WTC11 (cell line): Measurements from ENCODE around the gene MAP4K1. TPM values are rescaled to one million over a fixed set of nuclear protein-coding genes. Genes with fewer than 3 reads are reported as not detected.
A peak's percentile ranks its signal among the peaks of the same experiment; 100 is the strongest.

Experiments
- ATAC-seq: fragments of 200-7000 bp; cut with Tn5 transposase; 2 replicates; pipeline ENCODE4 v1.10.0; 2021; ENCODE audit warnings: mild to moderate bottlenecking, moderate library complexity
- Bru-seq: library from RNA; stranded (reverse); fragments of 400-500 nt; gene quantifications from one replicate; lab custom pipeline; 2021; lab: Mats Ljungman, UMichigan
- CTCF ChIA-PET: fragments of 300-600 bp; sonication (Branson Sonifier 250); formaldehyde crosslinking; loops from one replicate; lab custom pipeline; 2021; ENCODE audit warnings: antibody characterized with exemption; lab: Charles Lee
- POLR2A ChIA-PET: fragments of 350-600 bp; sonication (Branson Sonifier 250); formaldehyde crosslinking; loops from one replicate; lab custom pipeline; 2021; ENCODE audit warnings: antibody characterized with exemption; lab: Charles Lee
- DNase-seq: peaks from one replicate; pipeline ENCODE4 v3.0.0; 2021; ENCODE audit warnings: low spot score
- H3K27ac Mint-ChIP-seq: 2 replicates; pipeline ENCODE4 v1.8.0; 2021; ENCODE audit warnings: mixed read lengths
- H3K27me3 Mint-ChIP-seq: 2 replicates; pipeline ENCODE4 v1.8.0; 2021; ENCODE audit warnings: low read depth, mild to moderate bottlenecking, moderate library complexity, mixed read lengths
- H3K36me3 Mint-ChIP-seq: 2 replicates; pipeline ENCODE4 v1.8.0; 2021; ENCODE audit warnings: mixed read lengths
- H3K4me1 Mint-ChIP-seq: 2 replicates; pipeline ENCODE4 v1.8.0; 2022; ENCODE audit warnings: mixed read lengths
- H3K4me3 Mint-ChIP-seq: 2 replicates; pipeline ENCODE4 v1.8.0; 2021; ENCODE audit warnings: mild to moderate bottlenecking, moderate library complexity, mixed read lengths
- H3K9me3 Mint-ChIP-seq: 2 replicates; pipeline ENCODE4 v1.8.0; 2021; ENCODE audit warnings: mixed read lengths
- CREM ChIP-seq: sonication (generic); formaldehyde crosslinking; IDR thresholded peaks from 2 replicates; pipeline ENCODE4 v1.8.1; 2022; ENCODE audit warnings: mild to moderate bottlenecking, missing genetic modification reagents, moderate library complexity
- CTCF ChIP-seq: fragments of 200-600 bp; IDR thresholded peaks from 2 replicates; pipeline ENCODE4 v1.8.0; 2022; ENCODE audit warnings: antibody characterized with exemption
- E2F5 ChIP-seq: sonication (generic); formaldehyde crosslinking; IDR thresholded peaks from 2 replicates; pipeline ENCODE4 v1.8.1; 2022; ENCODE audit warnings: mild to moderate bottlenecking, moderate library complexity, missing genetic modification reagents
- EMX1 ChIP-seq: fragments of 250-450 bp; sonication (Bioruptor Pico); IDR thresholded peaks from 2 replicates; pipeline ENCODE4 v1.8.0; 2021; ENCODE audit warnings: mild to moderate bottlenecking
- GRHL2 ChIP-seq: fragments of 250-450 bp; sonication (Bioruptor Pico); IDR thresholded peaks from 2 replicates; pipeline ENCODE4 v1.8.0; 2022; ENCODE audit warnings: mild to moderate bottlenecking, moderate library complexity; ENCODE audit not compliant: insufficient replicate concordance, severe bottlenecking
- GTF2I ChIP-seq: fragments of 250-450 bp; sonication (Bioruptor Pico); conservative IDR thresholded peaks from 2 replicates; pipeline ENCODE4 v1.4.0; 2021; ENCODE audit warnings: mild to moderate bottlenecking
- JUN ChIP-seq: sonication (generic); formaldehyde crosslinking; IDR thresholded peaks from 2 replicates; pipeline ENCODE4 v1.8.0; 2023; ENCODE audit warnings: mild to moderate bottlenecking, missing genetic modification reagents
- NFATC4 ChIP-seq: fragments of 250-450 bp; sonication (Bioruptor Pico); IDR thresholded peaks from 2 replicates; pipeline ENCODE4 v1.9.0; 2021; ENCODE audit warnings: mild to moderate bottlenecking
- NFE2L1 ChIP-seq: sonication (generic); formaldehyde crosslinking; IDR thresholded peaks from 2 replicates; pipeline ENCODE4 v1.8.1; 2023; ENCODE audit warnings: missing genetic modification reagents
- RORB ChIP-seq: fragments of 250-450 bp; sonication (Bioruptor Pico); IDR thresholded peaks from 2 replicates; pipeline ENCODE4 v1.9.0; 2021; ENCODE audit warnings: mild to moderate bottlenecking
- SMAD3 ChIP-seq: sonication (generic); formaldehyde crosslinking; IDR thresholded peaks from 2 replicates; pipeline ENCODE4 v1.8.0; 2022; ENCODE audit warnings: missing genetic modification reagents, mild to moderate bottlenecking, borderline replicate concordance
- SMAD4 ChIP-seq: sonication (generic); formaldehyde crosslinking; IDR thresholded peaks from 2 replicates; pipeline ENCODE4 v1.8.0; 2022; ENCODE audit warnings: mild to moderate bottlenecking, missing genetic modification reagents
- TCF7 ChIP-seq: sonication (generic); formaldehyde crosslinking; IDR thresholded peaks from 2 replicates; pipeline ENCODE4 v1.8.0; 2022; ENCODE audit warnings: mild to moderate bottlenecking, low read depth, missing genetic modification reagents, moderate library complexity
- TP53 ChIP-seq: sonication (generic); formaldehyde crosslinking; IDR thresholded peaks from 2 replicates; pipeline ENCODE4 v1.8.1; 2023; ENCODE audit warnings: mild to moderate bottlenecking, missing genetic modification reagents
- USF2 ChIP-seq: sonication (generic); formaldehyde crosslinking; IDR thresholded peaks from 2 replicates; pipeline ENCODE4 v1.8.1; 2023; ENCODE audit warnings: mild to moderate bottlenecking, missing genetic modification reagents, moderate library complexity
- ZNF232 ChIP-seq: sonication (generic); formaldehyde crosslinking; IDR thresholded peaks from 2 replicates; pipeline ENCODE4 v1.8.0; 2022; ENCODE audit warnings: mild to moderate bottlenecking, missing genetic modification reagents
- ZNF396 ChIP-seq: fragments of 250-450 bp; sonication (Bioruptor Pico); IDR thresholded peaks from 2 replicates; pipeline ENCODE4 v1.8.0; 2021; ENCODE audit warnings: mild to moderate bottlenecking, moderate library complexity, borderline replicate concordance
- ZNF512 ChIP-seq: sonication (generic); formaldehyde crosslinking; IDR thresholded peaks from 2 replicates; pipeline ENCODE4 v1.8.1; 2022; ENCODE audit warnings: missing genetic modification reagents, borderline replicate concordance
- long read RNA-seq, 3 experiments: library from RNA in 1 of 3; library from capped mRNA in 1 of 3; library from polyadenylated mRNA in 1 of 3; unstranded in 2 of 3; stranded (forward) in 1 of 3; transcript quantifications; one replicate each; pipeline ENCODE4 v2.0.0, GENCODE V29; 2021
- total RNA-seq: library from RNA; stranded (reverse); gene quantifications from 3 replicates; pipeline ENCODE4 v1.2.3, GENCODE V29; 2021
- TF ChIP-seq, protein P1 (sequence below): sonication (generic); formaldehyde crosslinking; IDR thresholded peaks from 2 replicates; pipeline ENCODE4 v1.8.1; 2022; ENCODE audit warnings: low read depth, missing genetic modification reagents, borderline replicate concordance

The MAP4K1 gene
- 14.0 to 25.0 TPM (median 24.5 TPM) in 3 replicates for total RNA-seq
- Bru-seq, nascent RNA: percentile 31 among the genes with signal in this experiment
- long read RNA-seq, experiment 1, partial matches to known transcripts: 1 of 12 reads
- long read RNA-seq, experiment 1, other reads (novel, unspliced or antisense): 7 of 12 reads
- long read RNA-seq, experiment 2, partial matches to known transcripts: 2 of 7 reads
- long read RNA-seq, experiment 2, other reads (novel, unspliced or antisense): 5 of 7 reads
- long read RNA-seq, experiment 3, partial matches to known transcripts: 1 of 2 reads
- long read RNA-seq, experiment 3, other reads (novel, unspliced or antisense): 0 of 2 reads

DNA sequence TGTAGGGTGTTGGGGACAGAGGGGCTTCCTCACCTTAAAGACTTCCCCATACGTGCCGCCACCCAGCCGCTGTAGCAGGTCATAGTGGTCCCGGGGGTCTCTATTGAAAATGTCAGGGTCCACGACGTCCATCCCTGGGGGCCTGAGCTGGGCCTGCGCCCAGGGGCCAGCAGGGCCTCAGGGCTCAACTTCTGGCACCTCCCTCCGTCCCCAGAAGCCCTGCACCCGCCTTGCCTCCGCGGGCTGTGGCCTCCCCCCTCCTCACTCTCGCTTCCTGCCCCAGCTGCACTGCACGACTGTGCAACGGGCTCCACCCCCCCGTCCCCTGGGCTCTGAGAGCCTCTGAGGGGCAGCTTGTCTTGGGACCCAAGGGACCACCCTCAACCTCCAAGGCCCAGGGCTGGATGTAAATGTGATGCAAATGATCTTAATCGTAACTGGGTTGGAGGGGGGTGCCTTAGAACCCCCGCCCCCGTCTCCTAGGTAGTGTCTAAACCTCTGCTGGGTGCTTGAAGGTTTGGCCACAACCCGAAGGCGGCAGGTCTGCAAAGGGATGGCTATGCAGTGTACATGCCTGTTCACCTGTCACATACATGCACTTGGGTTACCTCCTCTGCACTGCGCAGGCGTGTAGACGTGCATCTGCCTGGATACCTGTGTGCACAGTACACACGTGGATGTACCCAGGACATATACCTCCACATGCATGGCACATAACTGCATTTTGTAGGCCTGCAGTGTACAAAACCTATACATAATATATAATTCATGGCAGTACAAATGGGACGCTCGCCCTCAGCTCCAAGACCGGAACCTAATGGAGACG lies at the start of gene MAP4K1:
MAP4K1 (minus strand) TSS at position 190 of the 826 bp plus-strand sequence; CDS start at position 132, 58 bp downstream.
- H3K27ac Mint-ChIP-seq: peak within 1 kb of the TSS; percentile 99
- no peak for TF ChIP-seq GRHL2
- TF ChIP-seq, protein P1, sequence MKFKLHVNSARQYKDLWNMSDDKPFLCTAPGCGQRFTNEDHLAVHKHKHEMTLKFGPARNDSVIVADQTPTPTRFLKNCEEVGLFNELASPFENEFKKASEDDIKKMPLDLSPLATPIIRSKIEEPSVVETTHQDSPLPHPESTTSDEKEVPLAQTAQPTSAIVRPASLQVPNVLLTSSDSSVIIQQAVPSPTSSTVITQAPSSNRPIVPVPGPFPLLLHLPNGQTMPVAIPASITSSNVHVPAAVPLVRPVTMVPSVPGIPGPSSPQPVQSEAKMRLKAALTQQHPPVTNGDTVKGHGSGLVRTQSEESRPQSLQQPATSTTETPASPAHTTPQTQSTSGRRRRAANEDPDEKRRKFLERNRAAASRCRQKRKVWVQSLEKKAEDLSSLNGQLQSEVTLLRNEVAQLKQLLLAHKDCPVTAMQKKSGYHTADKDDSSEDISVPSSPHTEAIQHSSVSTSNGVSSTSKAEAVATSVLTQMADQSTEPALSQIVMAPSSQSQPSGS (CRISPR knock-in tag): no peak
- 0 out of 2 replicates have a peak, but pooled peaks have one; percentile 10 for TF ChIP-seq CREM
- TF ChIP-seq RORB (CRISPR knock-in tag): no peak
- peak within 1 kb of the TSS; percentile 100 for H3K4me3 Mint-ChIP-seq
- peaks cover 42% of the 10 kb centered on the region for H3K4me1 Mint-ChIP-seq
- ATAC-seq (peak; percentile 8), DNase-seq (peak; percentile 26)
- H3K9me3 Mint-ChIP-seq: no peaks in the 10 kb centered on the region
- peaks cover 29% of the 10 kb centered on the region for H3K36me3 Mint-ChIP-seq
- no peaks in the 10 kb centered on the region; the same call in 1 of the 2 replicates for H3K27me3 Mint-ChIP-seq
- CTCF ChIA-PET: interaction anchor here (0.6 to 2.4 kb wide), 19 partner anchors 17 to 358 kb away, joined by 3 to 32 read pairs (median 5); partner anchors contain the start of genes ACTN4, FAM98C, MRPS12 and SARS2
- POLR2A ChIA-PET: interaction anchor here (0.5 to 2.6 kb wide), 8 partner anchors 17 to 385 kb away, joined by 3 to 28 read pairs (median 4); partner anchors contain the start of gene ACTN4

GRCh38 chr19:38666663-38667511 lies 49.1 kb upstream of the MAP4K1 start:
- H3K36me3 Mint-ChIP-seq: peaks cover 4% of the 10 kb centered on the region; the same call in 1 of the 2 replicates
- DNase-seq (no peak), ATAC-seq (peak; percentile 34)
- peaks cover 98% of the 10 kb centered on the region for H3K4me1 Mint-ChIP-seq
- TF ChIP-seq CTCF (no peak), E2F5 (CRISPR knock-in tag) (no peak), NFATC4 (CRISPR knock-in tag) (no peak), ZNF396 (CRISPR knock-in tag) (no peak), JUN (CRISPR knock-in tag) (no peak), ZNF512 (CRISPR knock-in tag) (no peak), SMAD4 (CRISPR knock-in tag) (no peak), TP53 (CRISPR knock-in tag) (no peak), USF2 (CRISPR knock-in tag) (no peak), ZNF232 (CRISPR knock-in tag) (no peak), GTF2I (CRISPR knock-in tag) (no peak), TCF7 (CRISPR knock-in tag) (no peak), RORB (CRISPR knock-in tag) (no peak), EMX1 (CRISPR knock-in tag) (no peak), NFE2L1 (CRISPR knock-in tag) (no peak), SMAD3 (CRISPR knock-in tag) (no peak)
- TF ChIP-seq, protein P1 (CRISPR knock-in tag): no peak
- ChIA-PET POLR2A (interaction anchor here (0.9 to 3.8 kb wide), 8 partner anchors 10 to 52 kb away, joined by 3 to 44 read pairs (median 4); partner anchors contain the start of gene ACTN4), CTCF (interaction anchor here (0.8 to 3.6 kb wide), 7 partner anchors 19 to 264 kb away, joined by 3 to 20 read pairs (median 5); partner anchors contain the start of genes ACTN4, MRPS12 and SARS2)
- peak overlapping the region; percentile 34 for H3K4me3 Mint-ChIP-seq
- peak overlapping the region; percentile 100 for H3K27ac Mint-ChIP-seq
- no peaks in the 10 kb centered on the region for H3K27me3 Mint-ChIP-seq
- no peaks in the 10 kb centered on the region for H3K9me3 Mint-ChIP-seq
